GM19463 (cell line): ENCODE data around the gene PLOD3.

ENCODE experiments used
- ATAC-seq: cut with Tn5 transposase; IDR thresholded peaks from one replicate; pipeline ENCODE4 v1.9.1; 2021; ENCODE audit warnings: mild to moderate bottlenecking, moderate library complexity; ENCODE audit not compliant: unreplicated experiment

The PLOD3 gene

GRCh38 chr7:101186194-101186593 lies 31.2 kb downstream of the PLOD3 start:
- no peak for ATAC-seq

- ATAC-seq = no peak
These were observed 32.0 kb downstream of the PLOD3 start for GRCh38 chr7:101185258-101185839.

GRCh38 chr7:101180130-101180755 lies 37.1 kb downstream of the PLOD3 start, which contains the start of gene NAT16:
TSS of gene NAT16 (minus strand) at chr7:101180293. CDS start at chr7:101174807, 5,486 bp downstream.
- ATAC-seq = no peak

GRCh38 chr7:101179713-101180112 lies 37.7 kb downstream of the PLOD3 start:
- ATAC-seq = no peak

GRCh38 chr7:101179117-101179516 lies 38.3 kb downstream of the PLOD3 start:
- no peak for ATAC-seq

GRCh38 chr7:101177644-101178043 lies 39.7 kb downstream of the PLOD3 start:
- no peak for ATAC-seq

- ATAC-seq = no peak
These were observed 41.7 kb downstream of the PLOD3 start for GRCh38 chr7:101175664-101176063.

- no peak for ATAC-seq
These were observed 43.0 kb downstream of the PLOD3 start for GRCh38 chr7:101174322-101174854.

GRCh38 chr7:101173752-101174244 lies 43.6 kb downstream of the PLOD3 start:
- ATAC-seq = no peak

- no peak for ATAC-seq
These were observed 44.3 kb downstream of the PLOD3 start for GRCh38 chr7:101172854-101173751.

GRCh38 chr7:101172005-101172853 lies 45.2 kb downstream of the PLOD3 start:
- no peak for ATAC-seq

- no peak for ATAC-seq
These were observed 45.9 kb downstream of the PLOD3 start for GRCh38 chr7:101171442-101171837.

- ATAC-seq = no peak
These were observed 46.6 kb downstream of the PLOD3 start for GRCh38 chr7:101170617-101171441.

- no peak for ATAC-seq
These were observed 47.4 kb downstream of the PLOD3 start for GRCh38 chr7:101169838-101170551.

GRCh38 chr7:101169110-101169837 lies 48.1 kb downstream of the PLOD3 start:
- no peak for ATAC-seq

GRCh38 chr7:101168412-101169049 lies 48.9 kb downstream of the PLOD3 start:
- no peak for ATAC-seq

- ATAC-seq = no peak
These were observed 49.6 kb downstream of the PLOD3 start for GRCh38 chr7:101167645-101168411.
